MM.1S (cell line): ENCODE data around the gene PKP4.
"Not testable (repeated sequence)": the region's sequence is repeated elsewhere in the genome, so short reads cannot be mapped to it uniquely, and the experiment has no call there.

ENCODE experiments used
- DNase-seq: peaks from one replicate; pipeline ENCODE4 v3.0.0-alpha.2; 2015
- H2AFZ ChIP-seq: fragments of 300-600 bp; sonication (generic); 2 replicates; pipeline ENCODE4 v1.6.0; 2016; ENCODE audit warnings: antibody characterized with exemption, low read length
- H3F3A ChIP-seq: fragments of 300-600 bp; sonication (generic); 2 replicates; pipeline ENCODE4 v1.6.1; 2016; ENCODE audit warnings: mild to moderate bottlenecking, antibody characterized with exemption, low read length, moderate library complexity, mixed read lengths; ENCODE audit not compliant: insufficient read depth
- H3K27ac ChIP-seq: fragments of 300-600 bp; sonication (generic); 2 replicates; pipeline ENCODE4 v1.5.1; 2016; ENCODE audit warnings: mild to moderate bottlenecking, low read length
- H3K27me3 ChIP-seq: fragments of 300-600 bp; sonication (generic); replicated peaks from 2 replicates; pipeline ENCODE4 v1.6.0; 2016; ENCODE audit warnings: low read length; ENCODE audit not compliant: insufficient read depth
- H3K36me3 ChIP-seq: fragments of 300-600 bp; sonication (generic); replicated peaks from 2 replicates; pipeline ENCODE4 v1.6.1; 2016; ENCODE audit warnings: mild to moderate bottlenecking, low read length, mixed read lengths; ENCODE audit not compliant: insufficient read depth
- H3K4me1 ChIP-seq: fragments of 300-600 bp; sonication (generic); 2 replicates; pipeline ENCODE4 v1.6.1; 2016; ENCODE audit warnings: low read length, mixed read lengths
- H3K4me2 ChIP-seq: fragments of 300-600 bp; sonication (generic); 2 replicates; pipeline ENCODE4 v1.6.0; 2016; ENCODE audit warnings: low read depth, low read length
- H3K4me3 ChIP-seq: fragments of 300-600 bp; sonication (generic); 2 replicates; pipeline ENCODE4 v1.5.1; 2016; ENCODE audit warnings: low read length, mixed read lengths
- H3K79me2 ChIP-seq: fragments of 300-600 bp; sonication (generic); 2 replicates; pipeline ENCODE4 v1.6.1; 2016; ENCODE audit warnings: mixed run types, low read length, mixed read lengths
- H3K9ac ChIP-seq: fragments of 300-600 bp; sonication (generic); 2 replicates; pipeline ENCODE4 v1.6.1; 2016; ENCODE audit warnings: low read length, mixed read lengths
- H3K9me2 ChIP-seq: fragments of 300-600 bp; sonication (generic); replicated peaks from 2 replicates; pipeline ENCODE4 v1.6.1; 2016; ENCODE audit warnings: mild to moderate bottlenecking, low read length, mixed read lengths; ENCODE audit not compliant: insufficient read depth
- H3K9me3 ChIP-seq: fragments of 300-600 bp; sonication (generic); replicated peaks from 2 replicates; pipeline ENCODE4 v1.6.1; 2016; ENCODE audit warnings: mild to moderate bottlenecking, low read length, mixed read lengths; ENCODE audit not compliant: insufficient read depth
- H4K20me1 ChIP-seq: fragments of 300-600 bp; sonication (generic); 2 replicates; pipeline ENCODE4 v1.6.1; 2016; ENCODE audit warnings: mild to moderate bottlenecking, low read length, moderate library complexity, mixed read lengths; ENCODE audit not compliant: insufficient read depth
- EZH2 ChIP-seq: fragments of 300-600 bp; sonication (generic); optimal IDR thresholded peaks from 2 replicates; pipeline ENCODE3; 2017; ENCODE audit warnings: low read depth, mild to moderate bottlenecking, antibody characterized with exemption, low read length, mixed read lengths
- EZH2phosphoT487 ChIP-seq: fragments of 300-600 bp; sonication (generic); IDR thresholded peaks from 2 replicates; pipeline ENCODE4 v1.6.1; 2018; ENCODE audit warnings: antibody characterized with exemption, low read length
- TF ChIP-seq, protein P1 (sequence below): fragments of 300-600 bp; sonication (generic); IDR thresholded peaks from 2 replicates; pipeline ENCODE4 v1.5.1; 2016; ENCODE audit warnings: antibody characterized with exemption, low read length, mixed read lengths

PKP4 gene

GRCh38 chr2:158464426-158465281 lies 7.9 kb downstream of the PKP4 start:
- peaks cover 83% of the 10 kb centered on the region for H3K79me2 ChIP-seq
- no peaks in the 10 kb centered on the region for H4K20me1 ChIP-seq
- H3K27me3 ChIP-seq = no peaks in the 10 kb centered on the region
- H3K9me2 ChIP-seq = no peaks in the 10 kb centered on the region
- no peak overlapping the region for H3K27ac ChIP-seq
- no peak for TF ChIP-seq EZH2
- TF ChIP-seq, protein P1, sequence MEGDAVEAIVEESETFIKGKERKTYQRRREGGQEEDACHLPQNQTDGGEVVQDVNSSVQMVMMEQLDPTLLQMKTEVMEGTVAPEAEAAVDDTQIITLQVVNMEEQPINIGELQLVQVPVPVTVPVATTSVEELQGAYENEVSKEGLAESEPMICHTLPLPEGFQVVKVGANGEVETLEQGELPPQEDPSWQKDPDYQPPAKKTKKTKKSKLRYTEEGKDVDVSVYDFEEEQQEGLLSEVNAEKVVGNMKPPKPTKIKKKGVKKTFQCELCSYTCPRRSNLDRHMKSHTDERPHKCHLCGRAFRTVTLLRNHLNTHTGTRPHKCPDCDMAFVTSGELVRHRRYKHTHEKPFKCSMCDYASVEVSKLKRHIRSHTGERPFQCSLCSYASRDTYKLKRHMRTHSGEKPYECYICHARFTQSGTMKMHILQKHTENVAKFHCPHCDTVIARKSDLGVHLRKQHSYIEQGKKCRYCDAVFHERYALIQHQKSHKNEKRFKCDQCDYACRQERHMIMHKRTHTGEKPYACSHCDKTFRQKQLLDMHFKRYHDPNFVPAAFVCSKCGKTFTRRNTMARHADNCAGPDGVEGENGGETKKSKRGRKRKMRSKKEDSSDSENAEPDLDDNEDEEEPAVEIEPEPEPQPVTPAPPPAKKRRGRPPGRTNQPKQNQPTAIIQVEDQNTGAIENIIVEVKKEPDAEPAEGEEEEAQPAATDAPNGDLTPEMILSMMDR = peak; percentile 65
- peak; percentile 35 for DNase-seq
- no peak overlapping the region for H3K4me3 ChIP-seq
- H3K36me3 ChIP-seq = no peaks in the 10 kb centered on the region
- no peak overlapping the region for H2AFZ ChIP-seq
- 0 out of 2 replicates have a peak, but pooled peaks cover 4% of the 10 kb centered on the region for H3K4me1 ChIP-seq
- no peaks in the 10 kb centered on the region for H3K9me3 ChIP-seq
- no peak overlapping the region for H3K4me2 ChIP-seq
- H3F3A ChIP-seq = no peaks in the 10 kb centered on the region
- H3K9ac ChIP-seq = no peak overlapping the region

DNA sequence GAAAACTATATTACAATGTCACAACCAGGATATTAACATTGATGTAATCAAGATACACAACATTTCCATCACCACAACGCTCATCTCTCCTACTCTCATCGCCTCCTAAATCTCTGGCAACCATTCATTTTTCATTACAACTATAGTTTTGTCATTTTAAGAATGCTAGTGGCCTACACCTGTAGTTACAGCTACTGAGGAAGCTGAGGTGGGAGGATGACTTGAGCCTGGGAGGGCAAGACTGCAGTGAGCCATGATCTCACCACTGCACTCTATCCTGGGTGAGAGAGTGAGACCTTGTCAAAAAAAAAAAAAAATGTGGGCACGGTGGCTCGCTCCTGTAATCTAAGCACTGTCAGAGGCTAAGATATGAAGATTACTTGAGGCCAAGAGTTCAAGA lies 10.5 kb downstream of the PKP4 start:
- Histone ChIP-seq H3K27me3 (no peaks in the 10 kb centered on the region), H3K9me2 (no peaks in the 10 kb centered on the region), H4K20me1 (no peaks in the 10 kb centered on the region), H3K9ac (no peak overlapping the region), H2AFZ (no peak overlapping the region), H3K4me1 (no peaks in the 10 kb centered on the region), H3K4me3 (no peak overlapping the region), H3K27ac (no peak overlapping the region), H3K79me2 (peaks cover 58% of the 10 kb centered on the region), H3K4me2 (no peak overlapping the region), H3K36me3 (no peaks in the 10 kb centered on the region), H3F3A (no peaks in the 10 kb centered on the region), H3K9me3 (no peaks in the 10 kb centered on the region)
- no peak for DNase-seq
- TF ChIP-seq EZH2phosphoT487 (no peak), EZH2 (no peak)
- TF ChIP-seq, protein P1 = no peak

DNA sequence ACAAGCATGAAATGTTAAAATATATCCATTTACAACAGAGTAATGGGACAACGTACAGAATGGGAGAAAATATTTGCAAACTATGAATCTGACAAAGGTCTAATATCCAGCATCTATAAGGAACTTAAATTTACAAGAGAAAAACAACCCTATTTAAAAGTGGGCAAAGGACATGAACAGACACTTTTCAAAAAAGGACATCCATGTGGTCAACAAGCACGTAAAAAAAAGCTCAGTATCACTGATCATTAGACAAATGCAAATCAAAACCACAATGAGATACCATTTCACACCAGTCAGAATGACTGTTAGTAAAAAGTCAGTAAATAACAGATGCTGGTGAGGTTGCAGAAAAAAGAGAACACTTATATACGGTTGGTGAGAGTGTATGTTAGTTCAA lies 16.1 kb downstream of the PKP4 start:
- not testable (repeated sequence) for H3K27me3 ChIP-seq, H4K20me1 ChIP-seq, H3K9ac ChIP-seq, H2AFZ ChIP-seq, H3K36me3 ChIP-seq, H3K9me2 ChIP-seq, H3F3A ChIP-seq, H3K9me3 ChIP-seq, H3K4me2 ChIP-seq, H3K4me3 ChIP-seq, DNase-seq, H3K27ac ChIP-seq, H3K79me2 ChIP-seq
- peaks cover 10% of the 10 kb centered on the region for H3K4me1 ChIP-seq

DNA sequence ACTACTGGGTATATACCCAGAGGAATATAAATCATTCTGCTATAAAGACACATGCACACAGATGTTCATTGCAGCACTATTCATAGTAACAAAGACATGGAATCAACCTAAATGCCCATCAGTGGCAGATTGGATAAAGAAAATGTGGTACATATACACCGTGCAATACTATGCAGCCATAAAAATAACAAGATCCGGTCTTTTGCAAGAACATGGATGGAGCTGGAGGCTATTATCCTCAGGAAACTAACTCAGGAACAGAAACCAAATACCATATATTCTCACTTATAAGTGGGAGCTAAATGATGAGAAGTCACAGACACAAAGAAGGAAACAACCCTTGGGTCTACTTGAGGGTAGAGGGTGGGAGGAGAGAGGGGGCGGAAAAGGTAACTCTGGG lies 16.5 kb downstream of the PKP4 start:
- not testable (repeated sequence) for H3K79me2 ChIP-seq

More for the DNA sequence above, 16.5 kb downstream of the PKP4 start:
- H3K27me3 ChIP-seq, H3K9ac ChIP-seq, H3K27ac ChIP-seq, H3K4me2 ChIP-seq, H3K9me2 ChIP-seq, DNase-seq, H3K9me3 ChIP-seq, H4K20me1 ChIP-seq, H3K4me3 ChIP-seq, H2AFZ ChIP-seq, H3F3A ChIP-seq, H3K36me3 ChIP-seq: not testable (repeated sequence)
- peaks cover 15% of the 10 kb centered on the region for H3K4me1 ChIP-seq
